Measurements from ENCODE around the gene SPTBN5.

SPTBN5 gene

GRCh38 chr15:41923401-41923997, 29.6 kb upstream of the SPTBN5 start:
- no peak overlapping the region for H3K27ac ChIP-seq (ENCODE audit: low read depth, low read length)
- TF ChIP-seq EZH2phosphoT487 (IDR thresholded peaks at IDR 0.05; ENCODE audit: borderline replicate concordance, low read length), result no peak
- no peak overlapping the region for H3K4me2 ChIP-seq (ENCODE audit: low read length)
- H3K4me1 ChIP-seq (ENCODE audit: control insufficient read depth, low read length), result peaks cover 25% of the 10 kb centered on the region
- no peaks in the 10 kb centered on the region for H3K9me3 ChIP-seq (ENCODE audit: control insufficient read depth, insufficient read depth, low read length)
- no peaks in the 10 kb centered on the region for H3K9me2 ChIP-seq (replicated peaks; ENCODE audit: control insufficient read depth, low read length)
- H4K20me1 ChIP-seq (ENCODE audit: control insufficient read depth, insufficient read depth, low read depth, low read length), result no peaks in the 10 kb centered on the region
- peaks cover 11% of the 10 kb centered on the region; the same call in 1 of the 2 replicates for H3F3A ChIP-seq (ENCODE audit: control insufficient read depth, insufficient read depth)
- peaks cover 11% of the 10 kb centered on the region; the same call in 1 of the 2 replicates for H3K36me3 ChIP-seq (ENCODE audit: control insufficient read depth, low read length)
- no peak overlapping the region for H3K4me3 ChIP-seq (ENCODE audit: low read length)
- H3K79me2 ChIP-seq (ENCODE audit: control insufficient read depth, low read length), result no peaks in the 10 kb centered on the region
- no peaks in the 10 kb centered on the region for H3K27me3 ChIP-seq (ENCODE audit: control insufficient read depth, low read length)

DNA sequence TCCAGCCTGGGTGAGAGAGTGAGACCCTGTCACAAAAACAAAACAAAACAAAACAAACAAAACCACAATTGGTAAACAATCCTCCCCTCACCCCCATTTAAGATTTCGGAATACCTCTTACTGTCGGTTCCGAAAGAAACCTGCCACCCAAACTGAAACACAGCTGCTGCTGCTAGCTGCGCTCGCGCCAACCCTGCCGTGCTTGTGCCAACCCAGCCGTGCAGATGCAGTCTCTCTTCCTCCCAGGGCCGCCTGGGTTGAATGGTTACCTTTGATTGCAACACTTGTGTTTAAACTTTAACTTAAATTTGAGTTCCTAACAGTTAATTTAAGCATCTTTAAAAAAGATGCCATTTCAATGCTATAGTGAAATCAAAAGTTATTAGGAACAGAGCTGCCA, 28.5 kb upstream of the SPTBN5 start:
- no peak for TF ChIP-seq EZH2phosphoT487 (IDR thresholded peaks at IDR 0.05; ENCODE audit: borderline replicate concordance, low read length)
- TF ChIP-seq CTCF (IDR thresholded peaks at IDR 0.05; ENCODE audit: low read depth, low read length, poor library complexity, severe bottlenecking), result no peak
- no peaks in the 10 kb centered on the region for H4K20me1 ChIP-seq (ENCODE audit: control insufficient read depth, insufficient read depth, low read depth, low read length)
- H3K36me3 ChIP-seq (ENCODE audit: control insufficient read depth, low read length), result peaks cover 12% of the 10 kb centered on the region; the same call in 1 of the 2 replicates
- peaks cover 3% of the 10 kb centered on the region; the same call in 1 of the 2 replicates for H3F3A ChIP-seq (ENCODE audit: control insufficient read depth, insufficient read depth)
- no peaks in the 10 kb centered on the region for H3K79me2 ChIP-seq (ENCODE audit: control insufficient read depth, low read length)
- no peak overlapping the region for H3K4me2 ChIP-seq (ENCODE audit: low read length)
- no peak overlapping the region for H3K4me3 ChIP-seq (ENCODE audit: low read length)
- peaks cover 14% of the 10 kb centered on the region for H3K4me1 ChIP-seq (ENCODE audit: control insufficient read depth, low read length)
- H3K9me3 ChIP-seq (ENCODE audit: control insufficient read depth, insufficient read depth, low read length), result no peaks in the 10 kb centered on the region
- H3K9me2 ChIP-seq (replicated peaks; ENCODE audit: control insufficient read depth, low read length), result no peaks in the 10 kb centered on the region
- H3K27me3 ChIP-seq (ENCODE audit: control insufficient read depth, low read length), result no peaks in the 10 kb centered on the region
- H3K27ac ChIP-seq (ENCODE audit: low read depth, low read length), result no peak overlapping the region

- Histone ChIP-seq H3K4me2 (ENCODE audit: low read length) (no peak overlapping the region), H3F3A (ENCODE audit: control insufficient read depth, insufficient read depth) (no peaks in the 10 kb centered on the region), H3K4me1 (ENCODE audit: control insufficient read depth, low read length) (peaks cover 7% of the 10 kb centered on the region), H4K20me1 (ENCODE audit: control insufficient read depth, insufficient read depth, low read depth, low read length) (no peaks in the 10 kb centered on the region), H3K79me2 (ENCODE audit: control insufficient read depth, low read length) (no peaks in the 10 kb centered on the region), H3K9me2 (replicated peaks; ENCODE audit: control insufficient read depth, low read length) (no peaks in the 10 kb centered on the region), H3K9me3 (ENCODE audit: control insufficient read depth, insufficient read depth, low read length) (no peaks in the 10 kb centered on the region), H3K4me3 (ENCODE audit: low read length) (no peak overlapping the region), H3K27ac (ENCODE audit: low read depth, low read length) (no peak overlapping the region), H3K36me3 (ENCODE audit: control insufficient read depth, low read length) (peaks cover 12% of the 10 kb centered on the region; the same call in 1 of the 2 replicates), H3K27me3 (ENCODE audit: control insufficient read depth, low read length) (no peaks in the 10 kb centered on the region)
- TF ChIP-seq EZH2phosphoT487 (IDR thresholded peaks at IDR 0.05; ENCODE audit: borderline replicate concordance, low read length), result no peak
- no peak for TF ChIP-seq CTCF (IDR thresholded peaks at IDR 0.05; ENCODE audit: low read depth, low read length, poor library complexity, severe bottlenecking)
Measured at GRCh38 chr15:41921639-41922038, 27.8 kb upstream of the SPTBN5 start.

DNA sequence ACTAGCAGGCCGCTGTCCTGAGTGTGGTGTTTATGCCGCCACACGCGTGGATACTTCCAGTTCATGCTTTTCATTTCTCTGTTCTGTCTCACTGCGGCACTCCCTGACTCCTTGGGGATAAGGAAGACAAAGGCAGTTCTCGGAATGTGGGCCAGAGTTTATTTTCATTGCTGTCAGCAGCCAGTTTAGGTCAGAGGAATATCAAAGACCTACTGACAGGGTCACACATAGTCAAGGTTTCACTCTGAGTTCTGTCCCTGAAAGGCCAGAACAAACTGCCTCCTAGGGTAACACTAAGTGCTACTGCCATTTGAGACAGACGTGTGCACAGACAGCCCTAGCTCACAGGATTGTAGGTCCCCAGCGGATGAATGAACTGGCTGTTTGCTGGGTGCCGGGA, 27.3 kb upstream of the SPTBN5 start:
- H3K9me2 ChIP-seq (replicated peaks; ENCODE audit: control insufficient read depth, low read length), result no peaks in the 10 kb centered on the region
- H4K20me1 ChIP-seq (ENCODE audit: control insufficient read depth, insufficient read depth, low read depth, low read length), result no peaks in the 10 kb centered on the region
- peaks cover 2% of the 10 kb centered on the region for H3K4me1 ChIP-seq (ENCODE audit: control insufficient read depth, low read length)
- H3K27ac ChIP-seq (ENCODE audit: low read depth, low read length), result no peak overlapping the region
- H3K9me3 ChIP-seq (ENCODE audit: control insufficient read depth, insufficient read depth, low read length), result no peaks in the 10 kb centered on the region
- no peak overlapping the region for H3K4me2 ChIP-seq (ENCODE audit: low read length)
- no peaks in the 10 kb centered on the region for H3K27me3 ChIP-seq (ENCODE audit: control insufficient read depth, low read length)
- TF ChIP-seq EZH2phosphoT487 (IDR thresholded peaks at IDR 0.05; ENCODE audit: borderline replicate concordance, low read length) (no peak), CTCF (IDR thresholded peaks at IDR 0.05; ENCODE audit: low read depth, low read length, poor library complexity, severe bottlenecking) (no peak)
- H3F3A ChIP-seq (ENCODE audit: control insufficient read depth, insufficient read depth), result no peaks in the 10 kb centered on the region
- H3K36me3 ChIP-seq (ENCODE audit: control insufficient read depth, low read length), result peaks cover 12% of the 10 kb centered on the region; the same call in 1 of the 2 replicates
- H3K79me2 ChIP-seq (ENCODE audit: control insufficient read depth, low read length), result no peaks in the 10 kb centered on the region
- no peak overlapping the region for H3K4me3 ChIP-seq (ENCODE audit: low read length)

Measured in DOHH2 (cell line).